ENCODE measurements around the gene CDKAL1. TPM values are rescaled to one million over a fixed set of nuclear protein-coding genes. Genes with fewer than 3 reads are reported as not detected.

The CDKAL1 gene
- total and polyA plus RNA-seq, 2 experiments from 2014 or later, result 12.2 to 13.7 TPM

- no peaks in the 10 kb centered on the region for H3K36me3 ChIP-seq
- H3K4me1 ChIP-seq (ENCODE audit: low read depth), result no peaks in the 10 kb centered on the region
- no peaks in the 10 kb centered on the region for H3K9me3 ChIP-seq (ENCODE audit: low read depth)
- TF ChIP-seq CTCF (IDR thresholded peaks at IDR 0.05; ENCODE audit: low read depth, low read length), result no peak
- no peaks in the 10 kb centered on the region for H3K27me3 ChIP-seq
- no peak overlapping the region for H3K4me3 ChIP-seq
- DNase-seq (ENCODE audit: low read depth in 1 of 2, low spot score in 1 of 2), result no peak
- no peak overlapping the region for H3K27ac ChIP-seq
Observed at GRCh38 chr6:20911712-20912111, 377.5 kb downstream of the CDKAL1 start.

GRCh38 chr6:20915156-20915555, 380.9 kb downstream of the CDKAL1 start:
- no peak for DNase-seq (ENCODE audit: low read depth in 1 of 2, low spot score in 1 of 2)
- TF ChIP-seq CTCF (IDR thresholded peaks at IDR 0.05; ENCODE audit: low read depth, low read length), result no peak
- H3K36me3 ChIP-seq, result no peaks in the 10 kb centered on the region
- no peaks in the 10 kb centered on the region for H3K9me3 ChIP-seq (ENCODE audit: low read depth)
- H3K27ac ChIP-seq, result no peak overlapping the region
- no peaks in the 10 kb centered on the region for H3K27me3 ChIP-seq
- no peak overlapping the region for H3K4me3 ChIP-seq
- H3K4me1 ChIP-seq (ENCODE audit: low read depth), result no peaks in the 10 kb centered on the region

GRCh38 chr6:20915626-20916025, 381.4 kb downstream of the CDKAL1 start:
- Histone ChIP-seq H3K4me1 (ENCODE audit: low read depth) (no peaks in the 10 kb centered on the region), H3K27ac (no peak overlapping the region), H3K36me3 (no peaks in the 10 kb centered on the region), H3K27me3 (no peaks in the 10 kb centered on the region), H3K4me3 (no peak overlapping the region), H3K9me3 (ENCODE audit: low read depth) (no peaks in the 10 kb centered on the region)
- DNase-seq (ENCODE audit: low read depth in 1 of 2, low spot score in 1 of 2), result no peak
- no peak for TF ChIP-seq CTCF (IDR thresholded peaks at IDR 0.05; ENCODE audit: low read depth, low read length)

GRCh38 chr6:20916086-20916485, 381.8 kb downstream of the CDKAL1 start:
- H3K4me1 ChIP-seq (ENCODE audit: low read depth), result no peaks in the 10 kb centered on the region
- H3K36me3 ChIP-seq, result no peaks in the 10 kb centered on the region
- peak in 1 of 2 donors; percentile 74 for DNase-seq (ENCODE audit: low read depth in 1 of 2, low spot score in 1 of 2)
- no peak for TF ChIP-seq CTCF (IDR thresholded peaks at IDR 0.05; ENCODE audit: low read depth, low read length)
- H3K4me3 ChIP-seq, result no peak overlapping the region
- no peaks in the 10 kb centered on the region for H3K9me3 ChIP-seq (ENCODE audit: low read depth)
- H3K27ac ChIP-seq, result no peak overlapping the region
- H3K27me3 ChIP-seq, result no peaks in the 10 kb centered on the region

- TF ChIP-seq CTCF (IDR thresholded peaks at IDR 0.05; ENCODE audit: low read depth, low read length), result no peak
- DNase-seq (ENCODE audit: low read depth in 1 of 2, low spot score in 1 of 2), result peak in 1 of 2 donors; percentile 25
- Histone ChIP-seq H3K4me3 (no peak overlapping the region), H3K36me3 (no peaks in the 10 kb centered on the region), H3K4me1 (ENCODE audit: low read depth) (no peaks in the 10 kb centered on the region), H3K27ac (no peak overlapping the region), H3K27me3 (no peaks in the 10 kb centered on the region), H3K9me3 (ENCODE audit: low read depth) (no peaks in the 10 kb centered on the region)
Observed at GRCh38 chr6:20918868-20919267, 384.6 kb downstream of the CDKAL1 start.

Data from cardiac muscle cell (in vitro differentiated cells and primary cell).